ENCODE measurements around the gene MLN.

DNA sequence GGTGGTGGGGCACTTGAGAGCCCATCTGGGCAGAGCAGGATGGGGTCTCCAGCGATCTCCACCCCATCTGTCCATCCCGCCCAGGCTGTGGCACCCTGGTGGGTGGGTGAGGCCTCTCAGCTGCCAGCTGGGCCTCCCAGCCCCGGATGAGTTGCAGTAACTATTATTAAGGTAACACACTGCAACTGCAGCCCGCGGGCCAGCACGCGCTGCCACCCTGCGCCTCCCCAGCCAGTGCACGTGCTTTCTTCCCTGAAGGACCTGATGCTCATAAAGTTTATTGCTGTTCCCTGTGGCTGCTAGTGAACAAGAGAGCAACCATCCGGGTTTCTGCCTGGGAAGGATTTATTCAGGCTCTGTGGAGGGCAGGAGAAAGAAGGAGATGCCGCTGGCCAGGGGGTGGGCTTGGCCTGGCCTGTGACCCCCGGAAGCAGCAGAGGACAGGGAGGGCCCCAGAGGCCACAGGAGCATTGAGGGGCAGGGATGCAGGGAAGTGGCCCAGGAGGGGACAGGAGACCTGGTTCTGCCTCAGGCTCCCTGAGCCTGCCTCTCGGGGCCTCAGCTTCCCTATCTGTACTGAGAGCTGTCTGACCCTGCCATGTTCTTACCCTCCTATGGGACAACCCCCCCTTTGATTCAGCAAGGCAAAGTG, 58.8 kb downstream of the MLN start:
- TF ChIP-seq SUZ12 (IDR thresholded peaks at IDR 0.05; ENCODE audit: extremely low read depth, insufficient read depth, insufficient read length) (no peak), ZNF274 (IDR thresholded peaks at IDR 0.05; ENCODE audit: low read depth, low read length) (no peak)
